Measurements from ENCODE around the gene PAPPA. TPM values are rescaled to one million over a fixed set of nuclear protein-coding genes. Genes with fewer than 3 reads are reported as not detected.

Gene PAPPA
- total and polyA plus RNA-seq, 2 of the 8 experiments (the other 6 are each of a cell fraction or from before 2014, with no cell fraction given), result 0.18 to 0.63 TPM

- no peak for TF ChIP-seq HDAC6 (IDR thresholded peaks at IDR 0.05; ENCODE audit: low read depth, low read length)
- no peak for TF ChIP-seq POU5F1 (IDR thresholded peaks at IDR 0.05; ENCODE audit: low read depth, low read length)
- TF ChIP-seq CHD1 (IDR thresholded peaks at IDR 0.05; ENCODE audit: low read depth, low read length), result no peak
- no peak for TF ChIP-seq POLR2AphosphoS5 (IDR thresholded peaks at IDR 0.05; ENCODE audit: low read depth, low read length)
- no peak for TF ChIP-seq GABPA (IDR thresholded peaks at IDR 0.05; ENCODE audit: borderline replicate concordance, insufficient read depth, low read length)
These were observed 262.8 kb downstream of the PAPPA start (continued) for GRCh38 chr9:116416421-116416820.

Measured in H1 (cell line).